Activated CD4-positive, alpha-beta T cell treated with anti-CD3 and anti-CD28 coated beads, Interleukin-2, Interleukin-6, amounts not matched to agents 100 ng/mL and 50 ng/mL, durations not matched to agents 16 hours and 8 hours (primary cell): ENCODE measurements around the gene RETREG1.
"Not testable (repeated sequence)": the region's sequence is repeated elsewhere in the genome, so short reads cannot be mapped to it uniquely, and the experiment has no call there.

Source experiments
- DNase-seq: peaks from one replicate; pipeline ENCODE4 v3.0.0-alpha.2; 2020

The RETREG1 gene

GRCh38 chr5:16483361-16483760, 133.4 kb downstream of the RETREG1 start:
- DNase-seq = no peak

DNA sequence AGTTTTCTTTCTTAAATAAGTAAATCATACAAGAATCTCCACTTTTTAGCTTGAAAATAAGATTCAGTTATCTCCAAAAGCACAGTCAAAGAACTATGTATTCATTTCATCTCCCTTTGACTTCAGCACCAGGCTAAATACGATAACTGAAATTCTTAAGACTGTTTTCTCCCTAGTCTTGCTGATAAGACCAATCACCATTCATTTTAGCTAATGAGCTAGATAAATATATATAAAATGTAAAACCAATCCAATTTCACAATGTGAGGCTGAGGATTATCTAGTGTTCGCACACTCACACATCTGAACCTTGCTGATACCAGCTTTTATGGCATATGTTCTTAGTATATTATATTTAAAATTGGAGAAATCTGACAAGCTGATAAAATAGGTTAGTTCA, 133.9 kb downstream of the RETREG1 start:
- no peak for DNase-seq

GRCh38 chr5:16480821-16481538, 135.8 kb downstream of the RETREG1 start:
- no peak for DNase-seq

DNA sequence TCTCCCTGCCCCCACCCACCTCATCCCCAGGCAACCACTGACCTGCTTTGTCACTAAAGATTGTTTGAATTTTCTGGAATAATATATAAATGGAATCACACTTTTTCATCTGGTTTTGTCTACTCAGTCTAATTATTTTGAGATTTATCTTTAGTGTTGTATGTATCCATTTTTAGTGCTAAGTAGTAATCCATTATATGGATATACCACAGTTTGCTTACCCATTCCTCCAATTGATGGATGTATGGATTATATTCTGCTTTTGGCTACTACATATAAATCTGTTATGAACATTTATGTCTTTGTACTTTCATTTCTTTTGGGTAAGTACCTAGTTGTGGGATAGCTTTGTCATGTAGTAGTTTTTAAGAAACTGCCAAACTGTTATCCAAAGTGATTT, 136.7 kb downstream of the RETREG1 start:
- DNase-seq = no peak

DNA sequence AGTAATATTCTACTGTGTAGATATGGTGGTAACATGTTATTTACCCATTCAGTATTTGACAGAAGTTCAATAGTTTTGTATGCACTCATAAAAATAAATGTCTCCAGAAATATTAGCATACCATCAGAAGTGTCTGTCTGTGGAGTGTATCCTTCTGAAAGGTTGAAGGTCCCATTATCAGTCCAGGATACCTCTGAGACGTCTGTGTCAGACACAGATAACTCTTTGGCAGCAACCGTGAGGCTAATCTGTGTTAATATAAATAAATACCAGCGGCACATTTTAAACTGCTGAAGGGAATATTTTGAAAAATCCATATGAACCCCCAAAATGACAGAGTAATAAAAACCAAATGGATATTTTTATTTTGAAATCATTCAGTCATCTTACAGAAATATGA, 139.3 kb downstream of the RETREG1 start:
- DNase-seq = no peak

- DNase-seq = not testable (repeated sequence)
These were observed 140.4 kb downstream of the RETREG1 start for GRCh38 chr5:16476417-16476816.

GRCh38 chr5:16471387-16471786, 145.4 kb downstream of the RETREG1 start:
- DNase-seq = no peak

- DNase-seq = peak; percentile 73
These were observed 149.2 kb downstream of the RETREG1 start for GRCh38 chr5:16467363-16468219.

DNA sequence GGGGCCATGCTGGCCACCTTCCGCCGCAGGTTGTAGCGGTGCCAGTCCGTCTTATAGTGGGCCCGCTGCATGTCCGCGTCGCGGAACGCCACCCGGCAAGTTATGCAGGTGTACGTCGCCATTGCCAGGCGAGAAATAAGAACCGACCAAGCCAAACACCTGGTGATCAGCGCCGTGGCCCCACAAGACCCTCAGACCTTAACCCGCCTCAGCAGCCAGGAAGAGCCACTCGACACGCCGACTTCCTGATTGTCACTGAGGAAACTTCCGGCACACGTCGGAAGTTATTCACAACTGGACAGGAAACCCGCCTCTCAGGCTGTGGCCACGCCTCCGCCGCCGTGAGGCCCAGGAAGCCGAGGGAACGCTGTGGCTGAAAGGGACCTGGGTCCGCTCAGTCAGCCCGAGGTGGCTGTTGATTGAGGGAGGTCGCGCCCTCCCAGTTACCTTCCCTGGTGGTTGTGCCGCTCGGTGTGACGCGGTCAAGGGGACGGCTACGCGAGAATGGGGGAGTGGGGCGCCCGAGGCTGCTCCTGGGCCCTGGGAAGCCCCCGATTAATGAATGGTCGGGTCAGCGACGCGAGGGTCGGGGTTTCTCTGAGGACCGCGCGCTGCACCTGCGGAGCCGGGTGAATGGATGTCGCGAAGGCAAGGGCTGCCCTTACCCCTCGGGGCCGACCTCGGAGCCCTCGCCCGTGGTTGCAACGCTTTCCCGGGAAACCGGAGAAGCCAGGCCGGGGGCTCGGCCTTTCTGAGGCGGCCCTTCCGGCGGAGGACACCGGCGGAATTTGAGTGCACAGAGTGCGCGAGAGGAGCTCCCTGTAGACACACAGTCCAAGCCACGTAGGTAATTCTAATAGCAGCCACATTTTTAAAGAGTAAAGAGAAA, 151.0 kb downstream of the RETREG1 start, which contains the start of gene ZNF622:
Gene ZNF622 (minus strand): TSS at position 257 of the 889 bp plus-strand sequence. CDS start 135 bp downstream, at position 122.
- DNase-seq = peak; percentile 94

- DNase-seq = no peak
These were observed 151.9 kb downstream of the RETREG1 start for GRCh38 chr5:16464664-16465543.

DNA sequence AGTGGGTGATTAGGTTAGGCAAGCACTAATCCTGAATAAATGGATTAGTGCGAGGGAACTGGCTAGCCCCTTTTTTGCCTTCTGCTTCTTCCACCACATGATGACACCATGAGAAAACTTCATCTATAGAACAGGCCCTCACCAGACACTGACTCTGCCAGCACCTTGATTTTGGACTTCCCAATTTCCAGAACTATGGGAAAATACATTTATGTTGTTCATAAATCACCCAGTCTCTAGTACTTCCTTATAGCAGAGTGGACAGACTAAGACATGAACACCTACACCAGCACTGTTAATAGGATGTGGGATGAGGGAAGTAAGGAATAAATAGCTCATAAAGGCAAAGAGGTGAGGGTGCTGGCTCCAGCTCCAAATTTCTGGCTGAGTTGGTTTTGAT, 152.6 kb downstream of the RETREG1 start:
- DNase-seq = no peak

GRCh38 chr5:16461782-16462181, 155.0 kb downstream of the RETREG1 start:
- no peak for DNase-seq

- DNase-seq = no peak
These were observed 155.8 kb downstream of the RETREG1 start for GRCh38 chr5:16461026-16461425.

- DNase-seq = no peak
These were observed 157.3 kb downstream of the RETREG1 start for GRCh38 chr5:16459451-16459850.

- DNase-seq = no peak
These were observed 158.9 kb downstream of the RETREG1 start for GRCh38 chr5:16457853-16458252.

GRCh38 chr5:16457451-16457850, 159.3 kb downstream of the RETREG1 start:
- DNase-seq = no peak

DNA sequence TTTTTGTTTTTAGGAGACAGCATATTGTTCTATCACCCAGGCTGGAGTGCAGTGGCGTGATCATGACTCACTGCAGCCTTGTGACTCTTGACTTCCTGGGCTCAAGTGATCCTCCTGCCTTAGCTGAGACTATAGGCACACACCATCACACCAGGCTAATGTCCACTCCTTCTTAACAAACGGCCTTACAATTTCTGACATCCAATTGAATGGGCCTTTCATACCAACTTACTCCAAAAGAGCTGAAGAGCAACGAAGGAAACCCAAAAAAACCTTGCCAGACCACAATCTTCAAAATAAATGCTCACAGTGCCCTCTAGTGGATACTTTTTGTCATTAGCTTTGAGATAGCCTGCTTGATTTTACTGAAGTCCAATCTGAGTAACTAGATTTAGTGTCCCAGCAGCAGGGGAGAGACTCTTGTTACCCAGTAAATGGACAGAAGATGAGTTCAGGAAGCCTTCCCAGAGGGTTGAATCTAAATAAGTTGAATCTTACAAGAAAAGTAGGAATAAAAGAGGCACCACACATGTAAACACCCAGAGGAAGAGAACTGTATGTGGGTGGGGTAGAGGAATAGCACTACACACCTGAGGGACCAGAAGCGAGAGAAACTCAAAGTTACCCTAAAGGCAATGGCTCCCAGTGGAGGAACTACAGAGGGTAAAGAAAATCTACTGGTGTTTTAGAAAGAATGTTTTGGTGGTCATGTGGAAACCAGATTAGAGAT, 160.5 kb downstream of the RETREG1 start:
- peak; percentile 67 for DNase-seq

DNA sequence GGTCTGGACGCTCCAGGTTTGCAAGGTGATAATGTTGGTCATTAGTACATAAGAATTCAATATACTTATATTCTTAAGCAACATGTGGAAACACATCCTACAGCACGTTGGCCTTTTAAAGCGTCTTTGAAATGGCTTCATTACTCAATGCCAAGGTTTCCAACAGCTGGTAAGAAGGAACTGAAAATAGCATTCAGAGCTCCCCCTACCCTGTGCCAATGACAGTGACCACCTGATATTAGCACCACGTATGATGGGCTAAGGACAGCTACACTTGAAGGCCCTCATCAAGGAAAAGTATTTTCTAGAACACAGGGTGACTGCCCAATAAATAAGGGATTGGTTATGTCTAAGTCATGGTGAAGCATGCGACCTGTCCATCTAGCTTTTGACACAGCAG, 161.1 kb downstream of the RETREG1 start:
- no peak for DNase-seq

- no peak for DNase-seq
These were observed 162.1 kb downstream of the RETREG1 start for GRCh38 chr5:16454686-16455085.

DNA sequence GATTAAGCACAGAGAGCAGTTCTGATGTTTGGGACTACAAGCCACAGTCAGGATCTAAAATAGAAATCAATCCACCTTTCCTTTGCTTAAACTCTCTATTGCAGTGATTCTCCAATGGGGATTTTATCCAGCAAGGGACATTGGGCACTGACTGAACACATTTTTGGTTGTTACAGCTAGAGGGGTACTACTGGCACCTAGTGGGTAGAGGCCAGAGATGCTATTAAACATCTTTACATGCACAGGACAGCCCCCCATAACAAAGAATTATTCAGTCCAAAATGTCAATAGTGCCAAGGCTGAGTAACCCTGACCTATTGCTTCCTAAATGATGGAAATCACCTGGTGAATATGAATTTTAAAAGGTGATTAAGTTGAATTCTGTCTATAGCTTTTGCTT, 163.2 kb downstream of the RETREG1 start:
- DNase-seq = no peak

- DNase-seq = no peak
These were observed 166.6 kb downstream of the RETREG1 start for GRCh38 chr5:16450163-16450562.
